A549 (cell line): ENCODE data around the gene CRACDL. TPM values are rescaled to one million over a fixed set of nuclear protein-coding genes. Genes with fewer than 3 reads are reported as not detected.

ENCODE experiments used
- ATAC-seq, 2 experiments: fragments of 200-7000 bp in 1 of 2; fragments of >200 bp in 1 of 2; cut with Nextera tagmentation in 1 of 2; cut with Tn5 transposase in 1 of 2; 3 replicates each; pipeline versions ENCODE4 v1.8.0 to v1.9.1; 2018 to 2020; ENCODE audit warnings: mild to moderate bottlenecking in 1 of 2, moderate library complexity in 1 of 2
- CTCF ChIA-PET: fragments of 300-600 bp; sonication (Branson Sonifier 250); formaldehyde crosslinking; extraction: SDS; loops from one replicate; lab custom pipeline; 2021; ENCODE audit warnings: antibody characterized with exemption, inconsistent platforms; lab: Yijun Ruan, JAX
- POLR2A ChIA-PET: fragments of 350-600 bp; formaldehyde crosslinking; extraction: SDS; loops from one replicate; lab custom pipeline; 2021; ENCODE audit warnings: antibody characterized with exemption, inconsistent platforms; lab: Yijun Ruan, JAX
- DNase-seq, 2 experiments: peaks; one replicate each; pipeline versions ENCODE4 v3.0.0 to v3.0.0-alpha.2; 2011 to 2016; ENCODE audit warnings: low read depth in 1 of 2, low spot score in 1 of 2
- FAIRE-seq: peaks from 2 replicates; lab custom pipeline; 2011; peaks lifted over from hg19 to GRCh38; lab: Jason Lieb, UNC
- H3K27ac ChIP-seq, 2 experiments: fragments of >200 bp; sonication (Bioruptor Twin); formaldehyde crosslinking; 3 replicates each; pipeline ENCODE4 v1.5.1; 2016 to 2017
- H3K4me1 ChIP-seq: fragments of >200 bp; sonication (Bioruptor Twin); formaldehyde crosslinking; 3 replicates; pipeline ENCODE4 v1.6.1; 2016
- H3K4me2 ChIP-seq: fragments of >200 bp; sonication (Bioruptor Twin); formaldehyde crosslinking; 3 replicates; pipeline ENCODE4 v1.6.1; 2016
- H3K4me3 ChIP-seq: fragments of >200 bp; sonication (Bioruptor Twin); formaldehyde crosslinking; 3 replicates; pipeline ENCODE4 v1.5.1; 2016
- H3K9me3 ChIP-seq: fragments of >200 bp; sonication (Bioruptor Twin); formaldehyde crosslinking; 3 replicates; pipeline ENCODE4 v1.6.1; 2016
- EHMT2 ChIP-seq: fragments of 200-600 bp; sonication (generic); IDR thresholded peaks from 2 replicates; pipeline ENCODE4 v1.6.1; 2016; ENCODE audit warnings: antibody characterized with exemption, low read depth, mild to moderate bottlenecking, moderate library complexity
- ELK1 ChIP-seq: fragments of 150-350 bp; IDR thresholded peaks from 2 replicates; pipeline ENCODE4 v1.6.1; 2014; ENCODE audit warnings: low read depth, mild to moderate bottlenecking, low read length
- FOSL2 ChIP-seq, 2 experiments: fragments of 450-650 bp in 1 of 2; fragments of >200 bp in 1 of 2; sonication (Bioruptor Twin) in 1 of 2; formaldehyde crosslinking; IDR thresholded peaks; 2 replicates each; pipeline versions ENCODE4 v1.5.0 to v1.6.1; 2016 to 2020; ENCODE audit warnings: mild to moderate bottlenecking in 1 of 2, moderate library complexity in 1 of 2
- FOXS1 ChIP-seq: fragments of 250-450 bp; sonication (Bioruptor Pico); IDR thresholded peaks from 2 replicates; pipeline ENCODE4 v1.5.0; 2020; ENCODE audit warnings: mild to moderate bottlenecking, moderate library complexity
- GATA3 ChIP-seq: IDR thresholded peaks from 2 replicates; pipeline ENCODE4 v1.6.1; 2012; ENCODE audit warnings: borderline replicate concordance
- JUNB ChIP-seq: fragments of >200 bp; sonication (Bioruptor Twin); formaldehyde crosslinking; IDR thresholded peaks from 2 replicates; pipeline ENCODE4 v1.6.1; 2016
- KDM5A ChIP-seq: fragments of 200-600 bp; sonication (generic); IDR thresholded peaks from 2 replicates; pipeline ENCODE4 v1.6.1; 2016; ENCODE audit warnings: antibody characterized with exemption, mild to moderate bottlenecking
- MAZ ChIP-seq: fragments of 150-350 bp; IDR thresholded peaks from 2 replicates; pipeline ENCODE4 v1.6.1; 2014; ENCODE audit warnings: antibody characterized with exemption, low read depth, low read length, borderline replicate concordance
- PBX3 ChIP-seq: IDR thresholded peaks from 2 replicates; pipeline ENCODE4 v1.6.1; 2012
- REST ChIP-seq: fragments of 200-600 bp; sonication (generic); IDR thresholded peaks from 2 replicates; pipeline ENCODE4 v1.6.1; 2016; ENCODE audit warnings: antibody characterized with exemption, mild to moderate bottlenecking, moderate library complexity
- TFCP2L1 ChIP-seq: fragments of 250-450 bp; sonication (Bioruptor Pico); IDR thresholded peaks from 2 replicates; pipeline ENCODE4 v1.5.0; 2021; ENCODE audit warnings: mild to moderate bottlenecking
- ZSCAN20 ChIP-seq: fragments of 250-450 bp; sonication (Bioruptor Pico); IDR thresholded peaks from 2 replicates; pipeline ENCODE4 v1.8.0; 2022; ENCODE audit warnings: mild to moderate bottlenecking, moderate library complexity
- WGBS: methylation state at CpG from one replicate; pipeline ENCODE4 v1.1.6; 2017; ENCODE audit errors: missing lambda C conversion rate; 5-methylcytosine and 5-hydroxymethylcytosine counted together
- polyA plus RNA-seq, 4 experiments: library from polyadenylated mRNA; depleted of rRNA in 3 of 4; stranded (reverse); fragments of >200 nt; fragmentation: RNase III in 1 of 4; extraction: RNeasy Plus Mini Kit Qiagen cat#74134 plus additional on column Dnase treatment in 1 of 4; gene quantifications; 2 replicates in 3 of 4; 3 replicates in 1 of 4; pipeline ENCODE4 v1.2.3, GENCODE V29; 2011 to 2017
- TF ChIP-seq, protein P1 (sequence below): fragments of 250-450 bp; sonication (Bioruptor Pico); IDR thresholded peaks from 2 replicates; pipeline ENCODE4 v1.5.0; 2020; ENCODE audit warnings: low read depth, mild to moderate bottlenecking, moderate library complexity

CRACDL gene
- polyA plus RNA-seq, 2 of the 4 experiments (the other 2 are of a cell fraction) = 0.21 to 0.36 TPM

DNA sequence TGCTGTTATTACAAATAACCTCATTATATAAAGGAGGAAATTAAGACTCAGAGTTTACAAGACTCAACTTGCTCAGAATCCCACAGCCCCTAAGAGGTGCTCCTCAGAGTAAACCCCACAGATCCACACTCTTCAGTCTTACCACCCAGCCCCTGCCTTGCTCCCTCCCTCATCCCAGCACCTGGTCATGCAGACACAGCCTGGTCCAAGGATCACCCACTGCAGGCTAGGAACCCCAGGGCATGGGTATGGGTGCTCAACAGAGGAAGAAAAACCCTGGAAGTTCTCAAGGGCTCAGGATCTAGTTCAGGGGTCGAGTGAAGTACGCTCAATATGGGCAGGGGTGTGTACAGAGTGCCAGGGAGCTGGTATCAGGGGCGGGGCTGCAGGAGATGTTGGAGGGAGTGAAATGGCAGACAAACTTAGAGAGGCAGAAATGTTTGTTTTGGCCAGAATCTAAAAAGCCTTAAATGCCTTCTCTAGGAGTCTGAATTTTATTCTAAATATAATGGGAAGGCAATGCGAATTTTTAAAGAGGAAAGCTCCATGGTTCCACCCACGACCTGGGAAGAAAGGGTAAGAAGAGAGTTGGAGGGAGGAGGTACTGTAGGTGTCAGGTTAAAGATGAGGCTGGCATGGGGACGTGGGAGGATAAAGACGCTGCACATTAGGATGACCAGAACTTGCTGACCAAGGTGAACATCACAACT is 126.0 kb downstream of the CRACDL start:
- Histone ChIP-seq H3K27ac (no peak overlapping the region), H3K9me3 (no peaks in the 10 kb centered on the region), H3K4me3 (no peak overlapping the region)
- DNase-seq = no peak
- POLR2A ChIA-PET = no interaction called here
- no peak for ATAC-seq
- TF ChIP-seq TFCP2L1 (no peak), FOXS1 (CRISPR knock-in tag) (no peak), ELK1 (no peak), EHMT2 (no peak), FOSL2 (IDR thresholded peaks at IDR 0.05) (no peak), FOSL2 (CRISPR knock-in tag; IDR thresholded peaks at IDR 0.05) (no peak), PBX3 (no peak)
- TF ChIP-seq, protein P1, sequence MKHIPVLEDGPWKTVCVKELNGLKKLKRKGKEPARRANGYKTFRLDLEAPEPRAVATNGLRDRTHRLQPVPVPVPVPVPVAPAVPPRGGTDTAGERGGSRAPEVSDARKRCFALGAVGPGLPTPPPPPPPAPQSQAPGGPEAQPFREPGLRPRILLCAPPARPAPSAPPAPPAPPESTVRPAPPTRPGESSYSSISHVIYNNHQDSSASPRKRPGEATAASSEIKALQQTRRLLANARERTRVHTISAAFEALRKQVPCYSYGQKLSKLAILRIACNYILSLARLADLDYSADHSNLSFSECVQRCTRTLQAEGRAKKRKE (CRISPR knock-in tag) = no peak
- TF ChIP-seq, all 56 proteins: peak for 0
- CTCF ChIA-PET = no interaction called here
- 9% methylated on average over 7 of the region's 7 CpGs for WGBS
- H3K4me1 ChIP-seq = peaks cover 6% of the 10 kb centered on the region; the same call in 1 of the 3 replicates
- FAIRE-seq = no peak
- H3K4me2 ChIP-seq = no peak overlapping the region

GRCh38 chr2:98809116-98809515 is 126.9 kb downstream of the CRACDL start:
- H3K4me1 ChIP-seq = peaks cover 6% of the 10 kb centered on the region; the same call in 1 of the 3 replicates
- POLR2A ChIA-PET = no interaction called here
- 41% methylated on average over 4 of the region's 4 CpGs for WGBS
- no peak for DNase-seq
- no peaks in the 10 kb centered on the region for H3K9me3 ChIP-seq
- no peak overlapping the region for H3K4me2 ChIP-seq
- no peak for TF ChIP-seq MAZ
- TF ChIP-seq JUNB = no peak
- TF ChIP-seq ZSCAN20 (CRISPR knock-in tag) = no peak
- TF ChIP-seq REST = no peak
- no peak for TF ChIP-seq PBX3
- no peak for TF ChIP-seq GATA3
- TF ChIP-seq KDM5A = no peak
- TF ChIP-seq, all 56 proteins: peak for 0
- ATAC-seq (no peak), FAIRE-seq (no peak)
- Histone ChIP-seq H3K27ac (no peak overlapping the region), H3K4me3 (no peak overlapping the region)
- CTCF ChIA-PET = no interaction called here
